ENCODE results near the gene CALCOCO1.

DNA sequence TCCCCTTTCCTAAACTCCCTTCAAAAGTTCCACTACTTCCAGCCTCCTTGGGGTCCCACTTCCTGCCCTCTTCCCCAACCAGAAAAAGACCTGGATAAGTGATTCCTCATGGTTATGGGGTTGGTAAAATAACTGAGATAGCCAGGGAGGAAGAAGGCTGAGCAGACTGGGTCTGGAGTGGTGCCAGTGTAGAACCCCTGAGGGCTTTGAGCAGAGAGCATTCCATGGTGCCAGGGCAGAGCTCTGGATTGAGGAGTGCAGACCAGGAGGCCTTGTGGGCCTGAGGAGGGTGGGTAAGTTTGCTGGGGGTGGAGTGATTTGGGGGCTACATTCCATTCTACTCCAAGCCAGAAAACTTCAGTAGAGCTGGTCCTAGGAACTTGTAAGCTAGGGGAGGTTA lies 34.1 kb upstream of the CALCOCO1 start:
- TF ChIP-seq, protein P1, sequence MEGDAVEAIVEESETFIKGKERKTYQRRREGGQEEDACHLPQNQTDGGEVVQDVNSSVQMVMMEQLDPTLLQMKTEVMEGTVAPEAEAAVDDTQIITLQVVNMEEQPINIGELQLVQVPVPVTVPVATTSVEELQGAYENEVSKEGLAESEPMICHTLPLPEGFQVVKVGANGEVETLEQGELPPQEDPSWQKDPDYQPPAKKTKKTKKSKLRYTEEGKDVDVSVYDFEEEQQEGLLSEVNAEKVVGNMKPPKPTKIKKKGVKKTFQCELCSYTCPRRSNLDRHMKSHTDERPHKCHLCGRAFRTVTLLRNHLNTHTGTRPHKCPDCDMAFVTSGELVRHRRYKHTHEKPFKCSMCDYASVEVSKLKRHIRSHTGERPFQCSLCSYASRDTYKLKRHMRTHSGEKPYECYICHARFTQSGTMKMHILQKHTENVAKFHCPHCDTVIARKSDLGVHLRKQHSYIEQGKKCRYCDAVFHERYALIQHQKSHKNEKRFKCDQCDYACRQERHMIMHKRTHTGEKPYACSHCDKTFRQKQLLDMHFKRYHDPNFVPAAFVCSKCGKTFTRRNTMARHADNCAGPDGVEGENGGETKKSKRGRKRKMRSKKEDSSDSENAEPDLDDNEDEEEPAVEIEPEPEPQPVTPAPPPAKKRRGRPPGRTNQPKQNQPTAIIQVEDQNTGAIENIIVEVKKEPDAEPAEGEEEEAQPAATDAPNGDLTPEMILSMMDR (IDR thresholded peaks at IDR 0.05; ENCODE audit: insufficient read depth, low read length) = no peak
- TF ChIP-seq POLR2AphosphoS5 (IDR thresholded peaks at IDR 0.05; ENCODE audit: low read depth) = no peak
- no peak for TF ChIP-seq GABPA (IDR thresholded peaks at IDR 0.05; ENCODE audit: low read depth)
- no peak for TF ChIP-seq SPI1 (IDR thresholded peaks at IDR 0.05; ENCODE audit: borderline replicate concordance, low read depth)
- TF ChIP-seq, protein P2, sequence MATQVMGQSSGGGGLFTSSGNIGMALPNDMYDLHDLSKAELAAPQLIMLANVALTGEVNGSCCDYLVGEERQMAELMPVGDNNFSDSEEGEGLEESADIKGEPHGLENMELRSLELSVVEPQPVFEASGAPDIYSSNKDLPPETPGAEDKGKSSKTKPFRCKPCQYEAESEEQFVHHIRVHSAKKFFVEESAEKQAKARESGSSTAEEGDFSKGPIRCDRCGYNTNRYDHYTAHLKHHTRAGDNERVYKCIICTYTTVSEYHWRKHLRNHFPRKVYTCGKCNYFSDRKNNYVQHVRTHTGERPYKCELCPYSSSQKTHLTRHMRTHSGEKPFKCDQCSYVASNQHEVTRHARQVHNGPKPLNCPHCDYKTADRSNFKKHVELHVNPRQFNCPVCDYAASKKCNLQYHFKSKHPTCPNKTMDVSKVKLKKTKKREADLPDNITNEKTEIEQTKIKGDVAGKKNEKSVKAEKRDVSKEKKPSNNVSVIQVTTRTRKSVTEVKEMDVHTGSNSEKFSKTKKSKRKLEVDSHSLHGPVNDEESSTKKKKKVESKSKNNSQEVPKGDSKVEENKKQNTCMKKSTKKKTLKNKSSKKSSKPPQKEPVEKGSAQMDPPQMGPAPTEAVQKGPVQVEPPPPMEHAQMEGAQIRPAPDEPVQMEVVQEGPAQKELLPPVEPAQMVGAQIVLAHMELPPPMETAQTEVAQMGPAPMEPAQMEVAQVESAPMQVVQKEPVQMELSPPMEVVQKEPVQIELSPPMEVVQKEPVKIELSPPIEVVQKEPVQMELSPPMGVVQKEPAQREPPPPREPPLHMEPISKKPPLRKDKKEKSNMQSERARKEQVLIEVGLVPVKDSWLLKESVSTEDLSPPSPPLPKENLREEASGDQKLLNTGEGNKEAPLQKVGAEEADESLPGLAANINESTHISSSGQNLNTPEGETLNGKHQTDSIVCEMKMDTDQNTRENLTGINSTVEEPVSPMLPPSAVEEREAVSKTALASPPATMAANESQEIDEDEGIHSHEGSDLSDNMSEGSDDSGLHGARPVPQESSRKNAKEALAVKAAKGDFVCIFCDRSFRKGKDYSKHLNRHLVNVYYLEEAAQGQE (IDR thresholded peaks at IDR 0.05; ENCODE audit: insufficient replicate concordance, low read depth) = no peak
